PC-3 (cell line): Measurements from ENCODE around the gene CRACR2B. TPM values are rescaled to one million over a fixed set of nuclear protein-coding genes. Genes with fewer than 3 reads are reported as not detected.

Source experiments
- ATAC-seq: fragments of 200-7000 bp; cut with Tn5 transposase; 2 replicates; pipeline ENCODE4 v1.9.1; 2020; ENCODE audit warnings: mild to moderate bottlenecking, moderate library complexity
- BruUV-seq: library from RNA; stranded (reverse); fragments of 400-500 nt; replicated peaks from 2 replicates; lab custom pipeline; 2021; lab: Mats Ljungman, UMichigan
- CTCF ChIA-PET: fragments of 300-600 bp; sonication (Branson Sonifier 250); formaldehyde crosslinking; loops from one replicate; lab custom pipeline; 2022; ENCODE audit warnings: antibody characterized with exemption; lab: Charles Lee
- POLR2A ChIA-PET: fragments of 300-600 bp; sonication (Branson Sonifier 250); formaldehyde crosslinking; loops from one replicate; lab custom pipeline; 2022; ENCODE audit warnings: antibody characterized with exemption; ENCODE audit not compliant: unreplicated experiment; lab: Charles Lee
- DNase-seq: peaks from one replicate; pipeline ENCODE4 v3.0.0-alpha.2; 2015
- H2AFZ ChIP-seq: fragments of 300-600 bp; sonication (generic); 2 replicates; pipeline ENCODE4 v1.6.0; 2016; ENCODE audit warnings: antibody characterized with exemption, low read length
- H3F3A ChIP-seq: fragments of 300-600 bp; sonication (generic); one replicate; pipeline ENCODE4 v1.6.0; 2017; ENCODE audit warnings: antibody characterized with exemption, low read length, control low read depth, mild to moderate bottlenecking; ENCODE audit not compliant: unreplicated experiment
- H3K27ac ChIP-seq: fragments of 300-600 bp; sonication (generic); 2 replicates; pipeline ENCODE4 v1.5.1; 2016; ENCODE audit warnings: mild to moderate bottlenecking, low read length
- H3K27me3 ChIP-seq: fragments of 300-600 bp; sonication (generic); 2 replicates; pipeline ENCODE4 v1.6.1; 2016; ENCODE audit warnings: low read length, mixed read lengths
- H3K36me3 ChIP-seq: fragments of 300-600 bp; sonication (generic); 2 replicates; pipeline ENCODE4 v1.6.1; 2016; ENCODE audit warnings: low read depth, mixed run types, low read length, mixed read lengths
- H3K4me1 ChIP-seq: fragments of 300-600 bp; sonication (generic); 2 replicates; pipeline ENCODE4 v1.5.1; 2016; ENCODE audit warnings: low read length; ENCODE audit not compliant: insufficient read depth
- H3K4me2 ChIP-seq: fragments of 300-600 bp; sonication (generic); 2 replicates; pipeline ENCODE4 v1.6.0; 2016; ENCODE audit warnings: low read length
- H3K4me3 ChIP-seq: fragments of 300-600 bp; sonication (generic); 2 replicates; pipeline ENCODE4 v1.5.1; 2016; ENCODE audit warnings: mild to moderate bottlenecking, low read length, mixed read lengths
- H3K79me2 ChIP-seq: fragments of 300-600 bp; sonication (generic); 2 replicates; pipeline ENCODE4 v1.6.1; 2017; ENCODE audit warnings: low read length, mixed read lengths
- H3K9ac ChIP-seq: fragments of 300-600 bp; sonication (generic); 2 replicates; pipeline ENCODE4 v1.6.0; 2016; ENCODE audit warnings: mild to moderate bottlenecking, low read length
- H3K9me2 ChIP-seq: fragments of 300-600 bp; sonication (generic); replicated peaks from 2 replicates; pipeline ENCODE4 v1.6.1; 2016; ENCODE audit warnings: mixed run types, low read length, mixed read lengths
- H3K9me3 ChIP-seq: fragments of 300-600 bp; sonication (generic); 2 replicates; pipeline ENCODE4 v1.6.1; 2016; ENCODE audit warnings: low read length, mixed read lengths
- H4K20me1 ChIP-seq: fragments of 300-600 bp; sonication (generic); 2 replicates; pipeline ENCODE4 v1.6.1; 2016; ENCODE audit warnings: low read length, mixed read lengths
- EZH2 ChIP-seq: fragments of 300-600 bp; sonication (generic); IDR thresholded peaks from one replicate; pipeline ENCODE4 v1.6.1; 2017; ENCODE audit warnings: antibody characterized with exemption, mild to moderate bottlenecking, low read length; ENCODE audit not compliant: unreplicated experiment
- EZH2phosphoT487 ChIP-seq: fragments of 300-600 bp; sonication (generic); IDR thresholded peaks from 2 replicates; pipeline ENCODE4 v1.6.1; 2018; ENCODE audit warnings: mild to moderate bottlenecking, antibody characterized with exemption, low read length, borderline replicate concordance
- intact Hi-C: fragments of 100-400 bp; cut with micrococcal nuclease; formaldehyde crosslinking; loops from 2 replicates; pipeline ENCODE4 v1.9.0; 2023
- total RNA-seq: library from RNA; depleted of rRNA; stranded (reverse); fragments of >200 nt; gene quantifications from 2 replicates; pipeline ENCODE4 v1.2.3, GENCODE V29; 2014
- TF ChIP-seq, protein P1 (sequence below): fragments of 300-600 bp; sonication (generic); conservative IDR thresholded peaks from 2 replicates; pipeline ENCODE4 v1.5.1; 2017; ENCODE audit warnings: antibody characterized with exemption, low read depth, mild to moderate bottlenecking, low read length

The CRACR2B gene
- total RNA-seq, 1 experiment from 2014 or later = 10.6 TPM

DNA sequence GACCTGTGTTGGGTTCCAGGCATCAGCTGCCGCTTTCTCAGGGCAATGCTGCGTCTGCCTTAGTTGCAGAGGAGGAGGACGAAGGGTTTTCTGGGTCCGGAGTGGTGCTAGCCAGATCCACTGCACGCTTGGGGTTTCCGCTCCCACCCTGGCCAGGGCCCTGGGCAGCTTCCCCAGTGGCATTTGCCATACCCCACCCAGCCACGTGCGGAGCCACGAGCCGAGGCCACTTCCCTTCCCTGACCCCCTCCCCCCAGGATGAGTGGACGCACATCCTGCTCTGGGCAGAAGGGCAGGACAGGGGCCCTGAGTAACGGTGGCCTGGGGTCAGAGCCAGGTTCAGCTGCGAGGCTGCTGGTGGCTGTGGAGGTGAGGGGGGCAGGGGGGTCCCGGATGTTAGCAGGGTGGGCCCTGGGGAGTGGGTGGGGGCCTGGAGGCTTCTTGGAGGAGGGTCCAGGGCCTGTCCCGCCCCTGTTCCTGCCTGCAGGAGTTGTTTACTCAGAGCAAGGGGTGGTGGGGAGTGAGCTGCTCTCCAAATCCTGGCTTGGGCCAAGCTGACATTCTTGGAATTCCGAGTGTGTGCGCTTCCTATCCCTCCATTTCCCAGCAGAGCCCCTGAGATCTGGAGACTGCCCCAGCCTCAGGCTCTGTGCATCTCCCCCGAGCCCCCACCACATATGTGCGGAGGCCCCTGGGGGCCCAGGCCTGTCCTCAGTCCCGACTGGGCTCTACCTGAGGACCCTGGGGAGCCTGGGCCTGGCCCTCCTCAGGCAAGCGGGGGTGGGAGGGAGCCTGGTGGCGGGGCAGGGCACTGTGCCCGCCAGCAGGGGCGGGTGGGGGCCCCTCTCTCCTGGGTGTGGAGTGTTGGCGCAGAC lies 16.3 kb downstream of the CRACR2B start:
- Histone ChIP-seq H3F3A (peaks cover 8% of the 10 kb centered on the region), H3K9me3 (no peaks in the 10 kb centered on the region), H3K27ac (peak overlapping the region; percentile 64), H3K9ac (peak overlapping the region; percentile 97), H3K9me2 (no peaks in the 10 kb centered on the region), H2AFZ (no peak overlapping the region), H3K4me1 (peaks cover 46% of the 10 kb centered on the region), H3K36me3 (peaks cover 24% of the 10 kb centered on the region), H3K4me3 (peak overlapping the region; percentile 100), H4K20me1 (peaks cover 31% of the 10 kb centered on the region), H3K79me2 (peaks cover 74% of the 10 kb centered on the region), H3K27me3 (no peaks in the 10 kb centered on the region), H3K4me2 (peak overlapping the region; percentile 90)
- intact Hi-C loops = loop anchor here (5.0 kb wide), 1 partner anchor 208 kb away; no protein-coding TSS in a partner anchor
- ATAC-seq (peak; percentile 50), DNase-seq (peak; percentile 88)
- TF ChIP-seq, protein P1, sequence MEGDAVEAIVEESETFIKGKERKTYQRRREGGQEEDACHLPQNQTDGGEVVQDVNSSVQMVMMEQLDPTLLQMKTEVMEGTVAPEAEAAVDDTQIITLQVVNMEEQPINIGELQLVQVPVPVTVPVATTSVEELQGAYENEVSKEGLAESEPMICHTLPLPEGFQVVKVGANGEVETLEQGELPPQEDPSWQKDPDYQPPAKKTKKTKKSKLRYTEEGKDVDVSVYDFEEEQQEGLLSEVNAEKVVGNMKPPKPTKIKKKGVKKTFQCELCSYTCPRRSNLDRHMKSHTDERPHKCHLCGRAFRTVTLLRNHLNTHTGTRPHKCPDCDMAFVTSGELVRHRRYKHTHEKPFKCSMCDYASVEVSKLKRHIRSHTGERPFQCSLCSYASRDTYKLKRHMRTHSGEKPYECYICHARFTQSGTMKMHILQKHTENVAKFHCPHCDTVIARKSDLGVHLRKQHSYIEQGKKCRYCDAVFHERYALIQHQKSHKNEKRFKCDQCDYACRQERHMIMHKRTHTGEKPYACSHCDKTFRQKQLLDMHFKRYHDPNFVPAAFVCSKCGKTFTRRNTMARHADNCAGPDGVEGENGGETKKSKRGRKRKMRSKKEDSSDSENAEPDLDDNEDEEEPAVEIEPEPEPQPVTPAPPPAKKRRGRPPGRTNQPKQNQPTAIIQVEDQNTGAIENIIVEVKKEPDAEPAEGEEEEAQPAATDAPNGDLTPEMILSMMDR = no peak
- peak; percentile 93 for TF ChIP-seq EZH2phosphoT487
- ChIA-PET CTCF (interaction anchor here (0.6 kb wide), 1 partner anchor 143 kb away, joined by 6 read pairs; no protein-coding TSS in a partner anchor), POLR2A (interaction anchor here (0.5 to 1.7 kb wide), 2 partner anchors 10 to 25 kb away, joined by 3 to 14 read pairs; no protein-coding TSS in a partner anchor)
- BruUV-seq = no TSS peak

DNA sequence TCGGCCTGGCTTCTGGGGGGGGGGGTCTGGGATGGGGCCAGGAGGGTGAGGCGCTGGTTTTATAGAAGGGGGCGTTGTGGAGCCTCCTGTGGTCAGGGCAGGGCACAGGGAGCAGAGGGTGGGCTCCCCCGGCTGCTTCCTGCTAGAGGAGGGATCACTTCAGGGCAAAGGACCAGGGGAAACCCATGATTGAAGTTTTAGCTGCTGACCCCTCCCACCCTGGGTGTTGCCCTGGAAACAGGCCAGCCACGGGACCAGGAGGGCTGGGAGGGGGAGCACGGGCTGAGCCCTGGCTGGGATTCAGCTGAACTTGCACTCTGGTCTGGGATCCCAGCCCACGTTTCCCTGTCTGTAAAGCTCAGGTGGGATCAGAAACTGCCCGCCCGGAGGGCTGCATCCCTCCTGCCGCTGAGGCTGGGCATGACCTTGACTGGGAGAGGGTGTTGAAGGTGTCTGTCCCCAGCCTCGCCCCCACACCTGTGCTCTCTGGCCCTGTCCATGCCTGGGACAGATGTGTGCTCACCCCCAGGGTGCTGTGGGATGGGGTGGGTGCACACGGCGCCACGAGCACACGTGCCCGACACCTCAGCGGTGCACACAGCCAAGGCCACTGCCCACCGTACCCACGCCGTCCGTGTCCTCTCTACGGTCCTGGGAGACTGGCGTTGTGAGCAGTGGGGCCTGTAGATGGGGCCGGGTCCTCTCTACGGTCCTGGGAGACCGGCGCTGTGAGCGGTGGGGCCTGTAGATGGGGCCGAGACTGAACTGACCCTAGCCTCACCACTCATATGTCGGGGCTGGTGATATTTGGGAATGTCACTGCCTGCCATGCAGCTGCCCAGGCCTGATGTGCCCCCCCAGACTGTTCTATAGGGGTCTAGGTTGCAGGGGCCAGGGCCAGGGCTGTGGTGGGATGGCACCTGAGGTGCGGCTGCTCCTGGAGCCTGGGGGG lies 17.2 kb downstream of the CRACR2B start:
- Histone ChIP-seq H3K79me2 (peaks cover 69% of the 10 kb centered on the region), H3K27ac (peak overlapping the region; percentile 64; the same call in 1 of the 2 replicates), H3K9me3 (no peaks in the 10 kb centered on the region), H3K9me2 (no peaks in the 10 kb centered on the region), H2AFZ (no peak overlapping the region), H3K4me2 (peak overlapping the region; percentile 90), H4K20me1 (peaks cover 22% of the 10 kb centered on the region), H3K36me3 (peaks cover 15% of the 10 kb centered on the region), H3F3A (no peaks in the 10 kb centered on the region), H3K9ac (0 out of 2 replicates have a peak overlapping the region, but pooled peaks have one; percentile 48), H3K4me3 (peak overlapping the region; percentile 100; the same call in 1 of the 2 replicates), H3K4me1 (peaks cover 43% of the 10 kb centered on the region), H3K27me3 (no peaks in the 10 kb centered on the region)
- ATAC-seq (peak; percentile 30), DNase-seq (peak; percentile 74)
- CTCF ChIA-PET = interaction anchor here (0.6 kb wide), 1 partner anchor 144 kb away, joined by 6 read pairs; no protein-coding TSS in a partner anchor
- TF ChIP-seq EZH2phosphoT487 = no peak
- TF ChIP-seq EZH2 = no peak
- TF ChIP-seq, protein P1 = no peak
- TSS peak; percentile 17 for BruUV-seq
- POLR2A ChIA-PET = interaction anchor here (0.5 to 0.6 kb wide), 2 partner anchors 26 to 170 kb away, joined by 3 to 4 read pairs; no protein-coding TSS in a partner anchor
- intact Hi-C loops = loop anchor here (5.0 kb wide), 1 partner anchor 207 kb away; no protein-coding TSS in a partner anchor
